Left lung (tissue), 10 donors: ENCODE measurements around the gene RNF166. TPM values are rescaled to one million over a fixed set of nuclear protein-coding genes. Genes with fewer than 3 reads are reported as not detected.

Experiments used
- ATAC-seq: fragments of 200-7000 bp; cut with Tn5 transposase; one replicate; pipeline ENCODE4 v1.9.1; 2020; ENCODE audit warnings: moderate library complexity
- DNase-seq, 4 donors: peaks; one replicate each; pipeline ENCODE4 v3.0.0-alpha.2; 2013 to 2020
- H3K27ac ChIP-seq, 2 donors: fragments of 200-600 bp; sonication (generic) in 1 of 2; one replicate each; pipeline versions ENCODE4 v1.5.0 to v1.8.0; 2020 to 2021
- H3K27me3 ChIP-seq, 2 donors: fragments of 200-600 bp; sonication (generic) in 1 of 2; one replicate each; pipeline versions ENCODE4 v1.5.0 to v1.8.0; 2020 to 2021
- H3K36me3 ChIP-seq, 2 donors: fragments of 200-600 bp; sonication (generic) in 1 of 2; one replicate each; pipeline versions ENCODE4 v1.5.0 to v1.8.0; 2020 to 2021
- H3K4me1 ChIP-seq, 2 donors: fragments of 200-600 bp; one replicate each; pipeline ENCODE4 v1.8.0; 2021
- H3K4me3 ChIP-seq, 2 donors: fragments of 200-600 bp; sonication (generic) in 1 of 2; one replicate each; pipeline versions ENCODE4 v1.5.0 to v1.8.0; 2020 to 2021; ENCODE audit warnings: mild to moderate bottlenecking in 1 of 2
- H3K9me3 ChIP-seq, 2 donors: fragments of 200-600 bp; sonication (generic) in 1 of 2; one replicate each; pipeline versions ENCODE4 v1.5.0 to v1.8.0; 2020 to 2021
- intact Hi-C, 2 donors: fragments of 100-400 bp; cut with DNase I; formaldehyde crosslinking; loops; one replicate each; pipeline versions ENCODE4 v1.11.2 to v1.14.2; 2022
- polyA plus RNA-seq, 6 donors: library from polyadenylated mRNA; unstranded; fragments of 120-200 nt; gene quantifications; one replicate each; pipeline ENCODE4 v1.2.1, GENCODE V29; 2013; ENCODE audit not compliant: insufficient read length in 6 of 6
- total RNA-seq, 2 donors: library from RNA; stranded (reverse); fragmentation: NEBNext Ultra II Directional; extraction: Animal tissue kit (Norgen Biotek cat#: 25700); gene quantifications; one replicate each; pipeline ENCODE4 v1.2.1, GENCODE V29; 2021
- TF ChIP-seq, protein P1 (sequence below), 2 donors: fragments of 200-600 bp; sonication (generic) in 1 of 2; IDR thresholded peaks; one replicate each; pipeline versions ENCODE4 v1.5.0 to v1.8.0; 2021; ENCODE audit warnings: antibody characterized with exemption in 2 of 2
- donor health status: DM: no; HTN: yes; CAD: no.
- donor health status: DM: no; HTN: no; CAD: no.

RNF166 gene
- total and polyA plus RNA-seq, 8 donors, result 14.8 to 54.0 (median 16.7) TPM

DNA sequence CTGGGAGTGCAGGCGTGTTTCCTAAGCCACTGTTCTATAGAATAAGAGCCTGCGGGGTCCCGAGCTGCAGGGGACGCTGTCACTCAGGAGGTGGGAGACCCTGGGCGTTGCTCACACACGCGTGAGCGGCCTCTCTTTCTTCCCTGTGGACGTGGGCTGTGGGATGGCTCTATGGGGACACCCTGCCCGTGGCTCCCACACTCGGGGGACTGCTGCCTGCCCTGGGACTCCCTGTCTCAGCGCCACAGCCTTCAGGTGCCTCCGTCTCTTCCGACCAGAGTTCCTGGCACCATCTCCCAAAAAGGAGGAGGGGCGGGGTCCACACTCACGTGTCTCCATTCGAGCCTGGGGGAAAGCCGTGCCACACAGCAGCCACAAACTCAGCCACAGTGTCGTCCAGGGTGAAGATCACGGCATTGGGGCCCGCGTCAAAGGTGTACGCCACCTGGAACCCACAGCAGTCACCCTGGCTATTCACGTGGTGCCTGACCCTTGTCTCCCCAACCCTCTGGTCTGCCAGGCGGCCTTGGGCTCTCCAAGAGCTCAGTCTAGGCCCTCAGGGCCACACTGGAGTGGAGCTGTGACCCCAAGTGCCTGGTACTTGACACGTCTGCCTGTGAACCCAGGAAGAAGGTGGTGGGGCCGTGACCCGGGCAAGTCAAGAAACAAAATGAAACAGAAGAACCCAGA, 51.7 kb downstream of the RNF166 start:
- no peaks in the 10 kb centered on the region for H3K27me3 ChIP-seq

GRCh38 chr16:88653596-88654362, 52.4 kb downstream of the RNF166 start:
- Histone ChIP-seq H3K9me3 (no peaks in the 10 kb centered on the region), H3K36me3 (peaks cover 0 to 79% of the 10 kb centered on the region in 2 donors), H3K27ac (no peak overlapping the region), H3K4me1 (peaks cover 5 to 35% of the 10 kb centered on the region in 2 donors), H3K27me3 (no peaks in the 10 kb centered on the region), H3K4me3 (no peak overlapping the region)
- DNase-seq (peak in 1 of 4 donors; percentile 68), ATAC-seq (no peak)
- TF ChIP-seq, protein P1, sequence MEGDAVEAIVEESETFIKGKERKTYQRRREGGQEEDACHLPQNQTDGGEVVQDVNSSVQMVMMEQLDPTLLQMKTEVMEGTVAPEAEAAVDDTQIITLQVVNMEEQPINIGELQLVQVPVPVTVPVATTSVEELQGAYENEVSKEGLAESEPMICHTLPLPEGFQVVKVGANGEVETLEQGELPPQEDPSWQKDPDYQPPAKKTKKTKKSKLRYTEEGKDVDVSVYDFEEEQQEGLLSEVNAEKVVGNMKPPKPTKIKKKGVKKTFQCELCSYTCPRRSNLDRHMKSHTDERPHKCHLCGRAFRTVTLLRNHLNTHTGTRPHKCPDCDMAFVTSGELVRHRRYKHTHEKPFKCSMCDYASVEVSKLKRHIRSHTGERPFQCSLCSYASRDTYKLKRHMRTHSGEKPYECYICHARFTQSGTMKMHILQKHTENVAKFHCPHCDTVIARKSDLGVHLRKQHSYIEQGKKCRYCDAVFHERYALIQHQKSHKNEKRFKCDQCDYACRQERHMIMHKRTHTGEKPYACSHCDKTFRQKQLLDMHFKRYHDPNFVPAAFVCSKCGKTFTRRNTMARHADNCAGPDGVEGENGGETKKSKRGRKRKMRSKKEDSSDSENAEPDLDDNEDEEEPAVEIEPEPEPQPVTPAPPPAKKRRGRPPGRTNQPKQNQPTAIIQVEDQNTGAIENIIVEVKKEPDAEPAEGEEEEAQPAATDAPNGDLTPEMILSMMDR (IDR thresholded peaks at IDR 0.05), result no peak
- intact Hi-C loops, result no loop called here

More for the DNA sequence above, 51.7 kb downstream of the RNF166 start:
- intact Hi-C loops, result no loop called here
- TF ChIP-seq, protein P1 (IDR thresholded peaks at IDR 0.05), result no peak
- no peaks in the 10 kb centered on the region for H3K9me3 ChIP-seq
- ATAC-seq (no peak), DNase-seq (peak in 1 of 4 donors; percentile 65)
- peaks cover 5 to 28% of the 10 kb centered on the region in 2 donors for H3K4me1 ChIP-seq
- no peak overlapping the region for H3K4me3 ChIP-seq
- H3K36me3 ChIP-seq, result peaks cover 0 to 78% of the 10 kb centered on the region in 2 donors
- no peak overlapping the region for H3K27ac ChIP-seq

DNA sequence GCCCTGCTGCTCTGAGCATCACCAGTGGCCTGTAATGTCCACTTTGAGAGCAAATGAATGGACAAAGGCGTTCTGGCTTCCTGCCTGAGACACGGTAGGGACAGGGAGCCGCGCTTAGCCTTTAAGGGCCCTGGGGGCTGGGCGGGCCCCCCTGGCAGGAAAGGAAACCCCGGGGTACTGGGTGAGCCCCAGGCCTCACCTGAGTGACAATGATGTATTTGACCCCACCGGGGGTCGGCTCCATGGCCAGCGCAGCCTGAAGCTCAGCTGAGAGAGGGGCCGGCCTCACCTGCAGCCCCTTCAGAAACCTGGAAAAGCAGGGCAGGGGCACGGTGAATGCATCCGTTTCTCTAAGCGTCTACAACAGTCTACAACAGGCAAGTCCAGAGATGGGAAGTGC, 53.1 kb downstream of the RNF166 start:
- Histone ChIP-seq H3K27me3 (no peaks in the 10 kb centered on the region), H3K4me1 (peaks cover 5 to 42% of the 10 kb centered on the region in 2 donors), H3K36me3 (peaks cover 0 to 74% of the 10 kb centered on the region in 2 donors), H3K27ac (no peak overlapping the region), H3K4me3 (no peak overlapping the region), H3K9me3 (no peaks in the 10 kb centered on the region)
- TF ChIP-seq, protein P1 (IDR thresholded peaks at IDR 0.05), result no peak
- ATAC-seq (no peak), DNase-seq (peak in 1 of 4 donors; percentile 71)
- intact Hi-C loops, result no loop called here

GRCh38 chr16:88652762-88653063, 53.5 kb downstream of the RNF166 start:
- H3K4me3 ChIP-seq, result no peak overlapping the region
- peaks cover 0 to 70% of the 10 kb centered on the region in 2 donors for H3K36me3 ChIP-seq
- TF ChIP-seq, protein P1 (IDR thresholded peaks at IDR 0.05), result no peak
- DNase-seq (peak in 1 of 4 donors; percentile 72), ATAC-seq (no peak)
- H3K9me3 ChIP-seq, result no peaks in the 10 kb centered on the region
- intact Hi-C loops, result no loop called here
- H3K4me1 ChIP-seq, result peaks cover 5 to 46% of the 10 kb centered on the region in 2 donors
- H3K27ac ChIP-seq, result no peak overlapping the region
- no peaks in the 10 kb centered on the region for H3K27me3 ChIP-seq
